BLaER1 (cell line): ENCODE results near the gene BMI1.

Experiments used
- H3K27ac ChIP-seq: shearing (Covaris generic); formaldehyde crosslinking; 2 replicates; pipeline ENCODE4 v1.8.1; 2022
- H3K27me3 ChIP-seq: shearing (Covaris generic); formaldehyde crosslinking; 2 replicates; pipeline ENCODE4 v1.8.1; 2022
- H3K36me3 ChIP-seq: shearing (Covaris generic); formaldehyde crosslinking; 2 replicates; pipeline ENCODE4 v1.8.1; 2022
- H3K4me1 ChIP-seq: shearing (Covaris generic); formaldehyde crosslinking; 2 replicates; pipeline ENCODE4 v1.8.1; 2022
- H3K4me2 ChIP-seq: shearing (Covaris generic); formaldehyde crosslinking; 2 replicates; pipeline ENCODE4 v1.8.1; 2022
- H3K4me3 ChIP-seq: shearing (Covaris generic); formaldehyde crosslinking; 2 replicates; pipeline ENCODE4 v1.8.1; 2022
- H3K9ac ChIP-seq: shearing (Covaris generic); formaldehyde crosslinking; 2 replicates; pipeline ENCODE4 v1.8.1; 2022
- H3K9me3 ChIP-seq: shearing (Covaris generic); formaldehyde crosslinking; 2 replicates; pipeline ENCODE4 v1.8.1; 2022
- H4K20me1 ChIP-seq: shearing (Covaris generic); formaldehyde crosslinking; 2 replicates; pipeline ENCODE4 v1.8.1; 2022
- Cebpa-rat ChIP-seq: shearing (Covaris generic); IDR thresholded peaks from 2 replicates; pipeline ENCODE4 v1.8.1; 2022

BMI1 gene

DNA sequence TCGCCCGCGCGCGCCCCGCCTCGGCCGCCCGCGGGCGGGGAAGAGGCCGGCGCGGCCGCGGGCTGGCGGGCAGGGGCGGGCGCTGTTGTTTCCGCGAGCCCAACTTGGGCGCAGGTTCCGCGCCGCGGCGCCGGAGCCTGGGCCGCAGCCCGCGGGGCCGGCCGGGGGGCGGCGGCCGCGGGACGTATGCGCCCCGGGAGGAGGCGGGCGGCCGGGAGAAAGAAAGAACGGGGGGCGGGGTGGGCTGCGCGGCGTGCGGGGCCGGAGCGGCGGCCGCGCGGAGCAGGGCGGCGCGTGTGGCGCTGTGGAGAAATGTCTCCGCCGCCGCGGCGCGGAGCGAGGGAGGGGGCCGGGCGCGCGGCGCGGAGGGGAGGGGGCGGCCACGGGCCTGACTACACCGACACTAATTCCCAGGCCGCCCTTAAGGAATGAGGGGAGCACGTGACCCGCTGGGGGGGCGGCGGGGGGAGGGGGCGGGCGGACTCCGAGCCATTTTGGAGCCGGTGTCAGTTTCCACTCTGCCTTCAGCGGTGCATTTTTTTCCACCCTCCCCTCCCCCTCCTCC, at the start of gene BMI1:
TSS of gene BMI1 (plus strand) at position 509 of the 565 bp plus-strand sequence. CDS start 5,351 bp downstream, outside the sequence.
- peak within 1 kb of the TSS; percentile 96 for H3K27ac ChIP-seq
- peaks cover 95% of the 10 kb centered on the region for H3K27me3 ChIP-seq
- no peak for TF ChIP-seq Cebpa-rat
- no peaks in the 10 kb centered on the region; the same call in 1 of the 2 replicates for H3K36me3 ChIP-seq
- peaks cover 81% of the 10 kb centered on the region for H4K20me1 ChIP-seq
- peak within 1 kb of the TSS; percentile 75 for H3K4me3 ChIP-seq
- peak within 1 kb of the TSS; percentile 97 for H3K9ac ChIP-seq
- no peaks in the 10 kb centered on the region for H3K4me1 ChIP-seq
- H3K9me3 ChIP-seq, result no peaks in the 10 kb centered on the region
- H3K4me2 ChIP-seq, result peak within 1 kb of the TSS; percentile 67

DNA sequence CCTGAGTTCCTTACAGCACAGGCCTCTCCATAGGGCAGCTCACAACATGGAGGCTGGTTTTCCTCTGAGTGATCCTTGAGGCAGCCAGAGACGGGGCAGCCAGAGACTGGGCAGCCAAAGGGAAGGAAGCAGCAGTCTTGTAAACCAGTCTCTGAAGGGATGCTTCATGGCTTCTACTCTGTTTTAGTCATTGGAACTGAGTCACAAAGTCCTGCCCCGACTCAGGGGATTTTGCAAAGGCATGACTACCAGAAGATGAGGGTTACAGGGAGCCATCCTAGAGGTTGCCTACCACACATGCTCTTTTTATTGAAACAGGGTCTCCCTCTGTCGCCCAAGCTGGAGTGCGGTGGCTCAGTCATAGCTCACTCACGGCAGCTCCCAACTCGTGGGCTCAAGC, 49.1 kb upstream of the BMI1 start:
- TF ChIP-seq Cebpa-rat, result no peak
- Histone ChIP-seq H3K4me2 (no peak overlapping the region), H3K4me1 (no peaks in the 10 kb centered on the region)

DNA sequence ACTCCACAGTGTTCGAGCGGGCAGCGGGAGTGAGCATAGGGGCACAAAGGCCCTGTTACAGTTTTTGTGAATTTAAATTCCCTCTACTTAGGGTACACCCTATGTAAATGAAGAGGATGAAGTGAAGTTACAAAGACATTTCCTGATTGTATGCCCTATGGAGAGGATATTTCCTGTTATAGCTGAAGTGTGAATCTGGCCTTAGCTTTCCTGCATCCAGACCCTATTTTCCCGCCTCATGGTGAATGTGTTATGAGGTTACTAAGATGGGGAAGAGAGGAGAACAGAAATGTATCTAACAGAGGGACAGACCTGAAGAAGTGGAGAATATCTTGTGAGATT, 42.5 kb upstream of the BMI1 start:
- Histone ChIP-seq H4K20me1 (no peaks in the 10 kb centered on the region), H3K4me2 (no peak overlapping the region), H3K27me3 (no peaks in the 10 kb centered on the region), H3K27ac (no peak overlapping the region), H3K36me3 (no peaks in the 10 kb centered on the region), H3K4me3 (no peak overlapping the region), H3K9me3 (no peaks in the 10 kb centered on the region), H3K4me1 (no peaks in the 10 kb centered on the region), H3K9ac (no peak overlapping the region)
- TF ChIP-seq Cebpa-rat, result no peak

More for the DNA sequence above, 49.1 kb upstream of the BMI1 start:
- H3K27me3 ChIP-seq, result no peaks in the 10 kb centered on the region
- no peak overlapping the region for H3K9ac ChIP-seq
- no peak overlapping the region for H3K4me3 ChIP-seq
- no peaks in the 10 kb centered on the region for H4K20me1 ChIP-seq
- H3K9me3 ChIP-seq, result no peaks in the 10 kb centered on the region
- H3K36me3 ChIP-seq, result no peaks in the 10 kb centered on the region
- H3K27ac ChIP-seq, result no peak overlapping the region

DNA sequence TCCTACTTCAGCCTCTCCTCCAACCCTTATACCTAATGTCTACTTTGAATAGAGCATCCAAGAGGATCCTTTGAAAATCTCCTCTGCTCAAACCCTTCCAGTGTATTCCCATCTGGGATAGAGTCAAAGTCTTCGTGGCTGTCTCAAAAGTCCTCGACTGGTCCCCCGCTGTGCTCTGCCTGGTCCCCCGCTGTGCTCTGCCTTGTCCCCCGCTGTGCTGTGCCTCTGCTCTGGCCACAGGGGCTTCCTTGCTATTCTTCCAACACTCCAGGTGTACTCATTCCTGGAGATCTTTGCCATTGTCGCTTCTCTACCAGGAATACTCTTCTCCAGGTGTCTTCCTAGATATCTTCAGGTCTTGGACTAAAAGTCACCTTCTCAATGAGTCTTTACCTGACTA, 40.8 kb upstream of the BMI1 start:
- Histone ChIP-seq H3K36me3 (no peaks in the 10 kb centered on the region), H3K4me1 (no peaks in the 10 kb centered on the region), H3K4me3 (no peak overlapping the region), H3K27ac (no peak overlapping the region), H3K9me3 (no peaks in the 10 kb centered on the region), H3K4me2 (no peak overlapping the region), H3K27me3 (no peaks in the 10 kb centered on the region), H3K9ac (no peak overlapping the region), H4K20me1 (no peaks in the 10 kb centered on the region)
- no peak for TF ChIP-seq Cebpa-rat

DNA sequence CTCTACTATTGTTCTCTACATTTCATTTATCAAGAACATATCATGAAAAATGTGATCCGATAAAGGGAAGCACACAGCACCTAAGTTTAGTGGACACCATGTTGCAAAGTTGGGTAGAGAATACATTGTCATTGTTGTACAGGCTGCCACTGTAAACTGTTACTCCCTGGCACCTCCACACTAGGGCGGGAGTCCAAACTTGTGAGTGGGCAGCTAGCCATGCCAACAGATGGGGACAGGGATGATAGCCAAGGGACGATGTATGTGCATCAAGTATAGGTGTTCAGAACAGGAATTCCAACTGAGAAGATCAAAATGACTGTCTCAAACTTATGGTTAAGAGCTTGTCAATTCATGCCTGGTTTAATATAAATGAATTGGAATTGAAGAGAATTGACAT, 35.8 kb upstream of the BMI1 start:
- Histone ChIP-seq H3K4me1 (no peaks in the 10 kb centered on the region), H3K27me3 (no peaks in the 10 kb centered on the region), H3K36me3 (no peaks in the 10 kb centered on the region), H3K9me3 (no peaks in the 10 kb centered on the region), H4K20me1 (no peaks in the 10 kb centered on the region), H3K27ac (no peak overlapping the region), H3K9ac (no peak overlapping the region), H3K4me3 (no peak overlapping the region), H3K4me2 (no peak overlapping the region)
- no peak for TF ChIP-seq Cebpa-rat

DNA sequence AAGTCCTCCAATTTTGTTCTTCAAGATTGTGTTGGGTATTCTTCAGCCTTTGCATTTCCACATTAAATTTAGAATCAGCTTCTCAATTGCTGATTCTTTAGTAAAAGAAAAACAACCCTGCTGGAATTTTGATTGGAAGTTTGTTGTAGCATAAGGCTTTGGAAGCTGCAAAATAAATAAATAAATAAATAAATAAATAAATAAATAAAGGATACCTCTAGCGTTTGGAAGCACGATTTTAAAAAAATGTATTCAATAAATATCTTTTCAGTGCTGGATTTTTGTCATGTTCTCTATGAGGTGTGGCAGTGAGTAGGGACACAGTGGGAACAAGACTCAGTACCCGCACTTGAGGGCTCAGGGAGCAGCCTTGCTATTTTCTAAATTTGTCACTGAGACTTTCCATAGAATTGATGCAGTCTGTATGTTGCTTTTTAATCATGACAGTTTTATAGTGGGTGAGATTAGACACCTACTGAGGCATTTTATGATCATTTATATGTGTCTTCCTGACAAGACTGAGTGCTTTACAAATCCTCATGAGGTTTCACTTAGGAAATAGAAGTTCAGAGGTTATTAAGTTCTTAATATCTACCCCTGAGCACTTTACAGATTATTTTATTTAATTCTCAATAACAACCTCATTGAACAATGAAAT, 27.0 kb upstream of the BMI1 start:
- Histone ChIP-seq H3K9me3 (no peaks in the 10 kb centered on the region), H3K27me3 (no peaks in the 10 kb centered on the region), H3K9ac (no peak overlapping the region), H3K36me3 (no peaks in the 10 kb centered on the region), H3K27ac (no peak overlapping the region), H3K4me3 (no peak overlapping the region), H3K4me1 (no peaks in the 10 kb centered on the region), H3K4me2 (no peak overlapping the region), H4K20me1 (no peaks in the 10 kb centered on the region)
- no peak for TF ChIP-seq Cebpa-rat

DNA sequence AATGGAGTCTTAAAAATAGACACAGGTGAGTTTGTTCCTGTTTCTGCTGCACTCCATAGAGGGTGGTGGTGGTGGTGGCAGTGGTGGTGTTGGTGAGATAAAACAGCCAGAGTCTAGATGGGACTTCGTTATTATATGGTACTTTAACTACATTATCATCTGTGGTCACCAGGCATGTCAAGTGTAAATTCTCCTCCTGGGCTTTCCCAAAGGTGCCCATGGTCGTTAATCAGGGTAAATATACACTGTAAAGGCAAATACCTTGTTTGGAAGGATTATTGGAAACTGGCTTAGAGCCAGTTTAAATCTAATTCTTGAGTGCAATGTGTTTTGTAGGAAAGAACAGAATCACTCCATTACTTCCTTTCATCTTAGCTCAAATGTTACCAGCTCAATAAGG, 26.2 kb upstream of the BMI1 start:
- Histone ChIP-seq H3K4me2 (no peak overlapping the region), H3K9me3 (no peaks in the 10 kb centered on the region), H3K4me3 (no peak overlapping the region), H3K9ac (no peak overlapping the region), H3K36me3 (no peaks in the 10 kb centered on the region), H4K20me1 (no peaks in the 10 kb centered on the region), H3K4me1 (no peaks in the 10 kb centered on the region), H3K27ac (no peak overlapping the region), H3K27me3 (no peaks in the 10 kb centered on the region)
- no peak for TF ChIP-seq Cebpa-rat

DNA sequence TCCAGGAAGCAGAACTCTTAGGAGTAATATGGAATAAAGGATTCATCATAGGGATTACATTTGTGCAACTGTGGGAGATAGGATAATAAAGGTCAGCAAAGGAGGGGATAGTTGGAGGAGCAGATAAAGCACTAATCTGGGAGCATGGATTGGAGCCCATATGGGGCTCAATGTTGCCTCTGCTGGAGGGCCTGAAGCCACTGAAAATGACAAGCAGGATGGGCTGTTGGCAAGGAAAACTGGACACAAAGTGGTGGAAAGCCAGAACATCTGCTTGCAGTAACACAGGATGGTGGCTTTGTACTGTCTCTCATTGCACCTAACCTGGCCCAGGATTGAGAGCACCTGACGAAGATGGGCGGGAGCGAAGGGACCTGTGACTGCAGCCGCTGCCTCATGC, 19.7 kb upstream of the BMI1 start:
- Histone ChIP-seq H4K20me1 (no peaks in the 10 kb centered on the region), H3K36me3 (no peaks in the 10 kb centered on the region), H3K9me3 (no peaks in the 10 kb centered on the region), H3K27me3 (no peaks in the 10 kb centered on the region), H3K4me2 (no peak overlapping the region), H3K4me3 (no peak overlapping the region), H3K4me1 (no peaks in the 10 kb centered on the region), H3K27ac (no peak overlapping the region), H3K9ac (no peak overlapping the region)
- no peak for TF ChIP-seq Cebpa-rat

DNA sequence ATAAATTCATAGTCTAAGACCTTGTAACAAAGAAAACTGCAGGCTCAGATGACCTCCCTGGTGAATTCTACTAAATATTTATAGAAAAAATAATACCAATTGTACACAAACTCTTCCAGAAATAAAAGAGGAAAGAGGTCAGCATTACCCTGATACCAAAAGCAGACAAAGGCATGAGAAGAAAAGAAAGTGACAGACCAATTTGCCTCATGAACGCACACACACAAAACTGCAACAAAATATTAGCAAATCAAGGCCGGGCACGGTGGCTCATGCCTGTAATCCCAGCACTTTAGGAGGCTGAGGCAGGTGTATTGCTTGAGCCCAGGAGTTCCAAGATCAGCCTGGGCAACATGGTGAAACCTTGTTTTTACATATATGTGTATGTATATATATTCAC, 17.4 kb upstream of the BMI1 start:
- Histone ChIP-seq H3K9ac (no peak overlapping the region), H3K4me2 (no peak overlapping the region), H3K27ac (no peak overlapping the region), H3K27me3 (peaks cover 15% of the 10 kb centered on the region; the same call in 1 of the 2 replicates), H3K9me3 (no peaks in the 10 kb centered on the region), H3K4me3 (no peak overlapping the region), H3K36me3 (no peaks in the 10 kb centered on the region), H4K20me1 (no peaks in the 10 kb centered on the region), H3K4me1 (no peaks in the 10 kb centered on the region)
- no peak for TF ChIP-seq Cebpa-rat

DNA sequence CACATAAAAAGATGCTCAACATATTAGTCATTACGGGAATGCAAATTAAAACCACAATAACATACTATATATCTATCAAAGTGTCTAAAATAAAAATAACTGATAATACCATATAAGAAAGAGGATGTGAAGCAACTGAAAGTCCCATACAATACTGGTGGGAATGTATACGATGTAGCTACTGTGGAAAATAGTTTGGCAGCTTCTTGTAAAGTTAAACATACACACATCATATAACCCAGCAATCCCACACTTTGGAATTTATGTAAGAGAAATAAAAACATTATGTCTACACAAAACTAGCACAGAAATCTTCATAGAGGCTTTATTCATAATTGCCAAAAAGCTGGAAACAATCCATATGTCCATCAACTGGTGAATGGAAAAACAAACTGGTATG, 15.2 kb upstream of the BMI1 start:
- H3K4me1 ChIP-seq, result no peaks in the 10 kb centered on the region
- H4K20me1 ChIP-seq, result peaks cover 7% of the 10 kb centered on the region; the same call in 1 of the 2 replicates
- TF ChIP-seq Cebpa-rat, result no peak
- H3K36me3 ChIP-seq, result no peaks in the 10 kb centered on the region
- H3K9ac ChIP-seq, result no peak overlapping the region
- no peak overlapping the region for H3K4me2 ChIP-seq
- H3K4me3 ChIP-seq, result no peak overlapping the region
- H3K27ac ChIP-seq, result no peak overlapping the region
- peaks cover 33% of the 10 kb centered on the region for H3K27me3 ChIP-seq
- H3K9me3 ChIP-seq, result no peaks in the 10 kb centered on the region
